Measurements from ENCODE around the gene RTP5.

Gene RTP5

GRCh38 chr2:241887806-241888522, 18.4 kb downstream of the RTP5 start:
- DNase-seq (ENCODE audit: low spot score), result no peak

DNA sequence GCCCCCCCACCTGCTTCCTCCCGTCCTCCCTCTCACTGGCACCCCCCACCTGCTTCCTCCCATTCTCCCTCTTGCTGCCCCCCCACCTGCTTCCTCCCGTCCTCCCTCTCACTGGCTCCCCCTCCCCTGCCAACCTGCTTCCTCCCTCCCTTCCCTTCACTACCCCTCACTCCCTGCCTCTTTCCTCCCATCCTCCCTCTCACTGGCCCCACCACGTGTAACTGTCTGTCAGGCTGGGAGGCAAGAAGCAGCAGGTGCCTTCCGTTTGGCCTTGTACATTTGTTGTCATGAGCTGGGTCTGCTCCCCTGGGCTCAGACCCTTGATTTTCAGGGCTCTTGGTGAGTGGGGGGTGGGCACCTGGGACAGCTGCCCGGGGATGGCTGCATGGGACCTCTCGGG, 19.1 kb downstream of the RTP5 start:
- DNase-seq (ENCODE audit: low spot score), result no peak

GRCh38 chr2:241890524-241891235, 21.2 kb downstream of the RTP5 start:
- DNase-seq (ENCODE audit: low spot score), result no peak

DNA sequence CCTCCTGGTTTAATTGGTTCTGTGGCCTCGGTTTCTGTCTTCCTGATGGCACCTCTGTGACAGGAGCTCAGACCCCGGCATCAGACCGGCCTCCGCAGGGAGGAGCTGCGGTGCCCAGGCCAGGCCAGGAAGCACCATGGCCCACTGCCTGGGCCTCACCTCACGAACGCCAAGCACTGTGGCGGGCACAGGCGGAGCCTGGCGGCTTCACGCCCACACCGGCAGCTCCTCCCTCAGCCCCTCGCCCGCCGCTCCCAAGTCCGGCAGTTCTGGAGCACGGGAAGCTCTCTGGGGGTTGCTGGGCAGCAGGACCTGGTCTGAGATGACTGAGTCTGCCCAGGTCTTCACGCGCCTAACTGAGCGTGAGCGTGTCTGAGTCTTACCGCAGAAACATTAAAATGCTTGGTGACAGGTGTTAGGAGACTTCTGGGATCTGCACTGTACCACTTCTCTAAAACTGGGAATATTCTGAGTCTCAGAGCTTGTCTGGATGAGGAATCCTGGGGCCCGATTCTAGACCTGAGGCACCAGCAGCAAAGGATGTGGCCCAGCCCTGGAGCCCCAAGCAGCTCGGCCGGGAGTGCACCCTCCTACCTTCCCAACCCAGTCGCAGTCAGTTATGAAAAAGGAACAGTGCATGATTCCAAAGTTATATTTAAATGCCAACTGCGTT, 21.9 kb downstream of the RTP5 start:
- no peak for DNase-seq (ENCODE audit: low spot score)

GRCh38 chr2:241891988-241892298, 22.4 kb downstream of the RTP5 start:
- DNase-seq (ENCODE audit: low spot score), result no peak

GRCh38 chr2:241892299-241893137, 23.0 kb downstream of the RTP5 start:
- DNase-seq (ENCODE audit: low spot score), result no peak

- no peak for DNase-seq (ENCODE audit: low spot score)
Observed at GRCh38 chr2:241893265-241893664, 23.7 kb downstream of the RTP5 start.

GRCh38 chr2:241894056-241894641, 24.6 kb downstream of the RTP5 start:
- DNase-seq (ENCODE audit: low spot score), result no peak

- no peak for DNase-seq (ENCODE audit: low spot score)
Observed at GRCh38 chr2:241894681-241895426, 25.3 kb downstream of the RTP5 start.

DNA sequence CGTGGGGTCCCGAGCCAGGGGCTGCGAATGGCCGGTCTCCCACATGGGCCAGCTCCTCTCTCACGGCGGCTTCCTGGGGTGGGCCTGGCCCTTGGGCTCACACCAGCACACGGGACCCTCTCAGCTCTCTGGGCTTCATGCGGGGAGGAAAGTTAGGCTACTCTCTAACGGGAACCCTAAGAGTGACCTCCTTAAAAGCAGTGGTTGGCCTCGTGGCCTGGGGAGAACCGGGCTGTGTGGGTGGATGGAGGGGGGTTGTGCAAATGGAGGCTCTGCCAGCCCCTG, 25.8 kb downstream of the RTP5 start:
- no peak for DNase-seq (ENCODE audit: low spot score)

DNA sequence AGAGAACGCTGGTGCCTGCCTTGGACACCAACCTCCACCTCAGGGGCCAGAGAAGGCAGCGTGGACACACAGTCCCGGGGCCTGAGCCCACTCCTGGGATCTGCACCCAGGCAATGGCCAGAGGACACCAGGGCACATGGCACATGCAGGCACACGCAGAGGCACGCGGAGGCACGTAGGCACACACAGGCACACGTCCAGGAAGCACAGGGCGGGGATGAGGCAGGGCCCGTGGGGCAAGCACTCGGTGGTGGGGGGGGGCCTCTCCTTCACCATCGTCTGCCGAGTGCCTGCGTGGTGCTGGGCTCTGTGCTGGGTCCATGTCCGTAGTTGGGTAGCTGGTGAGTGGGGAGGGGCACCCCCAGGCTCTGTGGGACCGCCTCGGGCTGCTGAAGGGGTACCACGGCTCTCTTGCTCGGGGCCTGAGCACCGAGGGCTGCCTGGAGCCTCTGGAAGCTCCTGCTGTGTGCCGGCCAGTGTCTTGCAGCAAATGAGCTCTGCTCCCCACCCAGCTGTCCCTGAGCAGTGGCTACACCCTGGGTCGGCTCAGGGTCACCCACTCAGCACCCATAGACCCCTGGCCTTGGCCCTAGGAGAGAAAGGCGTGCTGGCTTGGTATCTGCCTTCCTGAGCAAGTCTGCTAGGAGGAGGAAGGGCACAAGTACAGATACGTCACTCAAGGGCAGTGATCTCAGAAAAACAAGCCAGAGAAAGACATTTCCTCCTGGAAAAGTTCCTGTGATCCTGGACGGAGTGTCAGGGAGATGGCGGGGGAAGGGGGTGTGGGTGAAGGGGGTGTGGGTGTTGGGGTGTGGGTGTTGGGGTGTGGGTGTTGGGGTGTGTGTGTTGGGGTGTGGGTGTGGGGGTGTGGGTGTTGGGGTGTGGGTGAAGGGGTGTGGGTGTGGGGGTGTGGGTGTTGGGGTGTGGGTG, 26.4 kb downstream of the RTP5 start:
- no peak for DNase-seq (ENCODE audit: low spot score)

DNA sequence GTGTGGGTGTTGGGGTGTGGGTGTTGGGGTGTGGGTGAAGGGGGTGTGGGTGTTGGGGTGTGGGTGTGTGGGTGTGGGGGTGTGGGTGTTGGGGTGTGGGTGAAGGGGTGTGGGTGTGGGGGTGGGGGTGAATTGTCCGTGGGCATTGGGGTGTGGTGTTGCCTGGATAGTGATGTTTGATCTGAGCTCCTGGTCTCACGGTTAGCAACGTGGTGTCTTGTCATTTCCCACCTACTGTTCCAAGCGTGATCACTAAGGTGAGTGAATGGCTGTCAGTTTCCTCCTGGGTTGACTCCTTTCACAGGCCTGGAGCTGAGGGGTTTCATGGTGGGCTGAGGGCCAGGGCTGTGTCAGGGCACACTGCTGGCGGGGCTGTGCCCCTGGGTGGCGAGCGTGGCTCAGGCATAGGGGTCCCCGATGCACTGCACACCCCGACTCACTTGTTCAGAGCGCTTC, 27.2 kb downstream of the RTP5 start:
- no peak for DNase-seq (ENCODE audit: low spot score)

GRCh38 chr2:241897231-241897916, 27.8 kb downstream of the RTP5 start:
- no peak for DNase-seq (ENCODE audit: low spot score)

- DNase-seq (ENCODE audit: low spot score), result no peak
Observed at GRCh38 chr2:241898463-241899270, 29.1 kb downstream of the RTP5 start.

DNA sequence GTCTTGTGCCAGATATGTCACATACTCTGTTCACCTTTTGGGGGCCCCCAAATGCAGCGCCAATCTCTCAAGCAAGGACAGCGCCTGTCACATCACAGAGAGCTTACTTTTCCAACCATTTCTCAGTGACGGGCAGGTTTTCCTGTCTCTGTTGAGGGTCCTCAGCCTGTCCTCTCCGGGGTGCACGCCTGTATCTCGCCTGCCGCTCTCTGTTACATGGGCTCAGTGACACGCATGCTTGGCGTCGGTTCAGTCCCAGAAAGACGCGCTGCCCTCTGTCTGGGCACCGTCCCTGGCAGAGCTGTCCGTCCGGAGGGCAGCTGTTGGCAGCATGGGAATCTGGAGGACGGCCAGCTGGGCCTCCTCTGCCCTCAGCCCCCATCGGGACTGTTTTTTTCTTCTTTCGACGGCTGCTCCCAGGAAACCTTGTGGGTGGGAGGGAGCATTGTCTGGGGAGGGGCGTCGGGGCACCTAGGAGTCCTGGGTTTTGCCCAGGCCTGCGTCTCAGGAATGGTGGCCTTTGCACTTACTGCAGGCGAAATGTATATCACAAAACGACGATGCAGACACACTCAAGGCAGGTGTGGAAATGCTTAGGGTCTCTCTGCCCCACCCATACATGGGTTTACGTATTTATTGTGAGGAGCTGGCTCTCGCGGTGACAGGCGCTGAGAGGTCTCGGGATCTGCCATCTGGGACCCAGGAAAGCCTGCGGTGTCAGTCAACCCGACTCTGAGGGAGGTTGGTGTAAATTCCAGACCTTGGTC, 30.9 kb downstream of the RTP5 start:
- DNase-seq (ENCODE audit: low spot score), result no peak

GRCh38 chr2:241901018-241901380, 31.5 kb downstream of the RTP5 start:
- no peak for DNase-seq (ENCODE audit: low spot score)

GRCh38 chr2:241901500-241902351, 32.2 kb downstream of the RTP5 start:
- DNase-seq (ENCODE audit: low spot score), result no peak
